K562 (cell line): Measurements from ENCODE around the gene NDUFS5. TPM values are rescaled to one million over a fixed set of nuclear protein-coding genes. Genes with fewer than 3 reads are reported as not detected.

Source experiments
- ATF7 ChIP-seq: fragments of 450-650 bp; IDR thresholded peaks from 2 replicates; pipeline ENCODE4 v1.7.1; 2014; ENCODE audit warnings: mild to moderate bottlenecking, moderate library complexity
- BRF1 ChIP-seq: IDR thresholded peaks from 3 replicates; pipeline ENCODE4 v1.6.1; 2011; ENCODE audit warnings: borderline replicate concordance, mild to moderate bottlenecking; ENCODE audit not compliant: insufficient read length; ENCODE audit errors: extremely low read depth
- CEBPB ChIP-seq: fragments of 450-650 bp; IDR thresholded peaks from 2 replicates; pipeline ENCODE4 v1.6.1; 2016; ENCODE audit warnings: missing genetic modification characterization, missing compliant biosample characterization
- EGR1 ChIP-seq: fragments of 450-650 bp; conservative IDR thresholded peaks from 2 replicates; pipeline ENCODE4 v1.6.1; 2017; ENCODE audit warnings: mild to moderate bottlenecking
- ELF2 ChIP-seq: fragments of 250-450 bp; sonication (Bioruptor Pico); IDR thresholded peaks from 2 replicates; pipeline ENCODE4 v1.5.0; 2021; ENCODE audit warnings: mild to moderate bottlenecking
- FUS ChIP-seq: fragments of 200-400 bp; formaldehyde crosslinking; optimal IDR thresholded peaks from 2 replicates; pipeline ENCODE3; 2017; ENCODE audit warnings: low read depth, low read length
- HDAC3 ChIP-seq: fragments of 450-650 bp; IDR thresholded peaks from 2 replicates; pipeline ENCODE4 v1.6.1; 2018; ENCODE audit warnings: borderline replicate concordance, mild to moderate bottlenecking, moderate library complexity; ENCODE audit not compliant: partially characterized antibody
- NCOA1 ChIP-seq: fragments of 450-650 bp; IDR thresholded peaks from 2 replicates; pipeline ENCODE4 v1.6.1; 2016; ENCODE audit warnings: low read depth
- NCOR1 ChIP-seq: fragments of 450-650 bp; IDR thresholded peaks from 2 replicates; pipeline ENCODE4 v1.6.1; 2016; ENCODE audit warnings: mild to moderate bottlenecking, moderate library complexity
- NRF1 ChIP-seq, 2 experiments: fragments of 450-650 bp; IDR thresholded peaks in 1 of 2; conservative IDR thresholded peaks in 1 of 2; 2 replicates each; pipeline ENCODE4 v1.6.1; 2014; ENCODE audit warnings: mild to moderate bottlenecking in 2 of 2
- POLR2A ChIP-seq: fragments of 450-650 bp; conservative IDR thresholded peaks from 2 replicates; pipeline ENCODE4 v1.6.1; 2016
- POLR2H ChIP-seq: IDR thresholded peaks from 2 replicates; pipeline ENCODE4 v1.6.1; 2016; ENCODE audit warnings: missing genetic modification characterization, low read depth, mild to moderate bottlenecking, control low read depth, missing compliant biosample characterization, moderate library complexity
- POLR3A ChIP-seq: IDR thresholded peaks from 2 replicates; pipeline ENCODE4 v1.6.1; 2011; ENCODE audit warnings: borderline replicate concordance, mild to moderate bottlenecking, moderate library complexity; ENCODE audit not compliant: insufficient read length, insufficient read depth; ENCODE audit errors: extremely low read depth
- RCOR1 ChIP-seq, 2 experiments: IDR thresholded peaks; 2 replicates each; pipeline ENCODE4 v1.6.1; 2012; ENCODE audit warnings: low read depth in 2 of 2, low read length in 2 of 2, borderline replicate concordance in 1 of 2, improper control_type of control experiment in 1 of 2
- SAP30 ChIP-seq: fragments of 200-600 bp; sonication (generic); IDR thresholded peaks from 2 replicates; pipeline ENCODE4 v1.6.1; 2012; ENCODE audit warnings: borderline replicate concordance, low read depth, mild to moderate bottlenecking, moderate library complexity, low read length, control low read depth, inconsistent platforms; ENCODE audit not compliant: insufficient read depth, poor library complexity, severe bottlenecking
- SMARCA4 ChIP-seq: fragments of 450-650 bp; IDR thresholded peaks from 2 replicates; pipeline ENCODE4 v1.6.1; 2016
- SMC3 ChIP-seq: conservative IDR thresholded peaks from 2 replicates; pipeline ENCODE4 v1.6.1; 2011; ENCODE audit warnings: low read depth, low read length, improper control_type of control experiment; ENCODE audit not compliant: insufficient read depth
- SP1 ChIP-seq: sonication (generic); formaldehyde crosslinking; IDR thresholded peaks from 2 replicates; pipeline ENCODE4 v1.8.1; 2022; ENCODE audit warnings: mild to moderate bottlenecking, missing genetic modification reagents
- ZBTB7A ChIP-seq: IDR thresholded peaks from 2 replicates; pipeline ENCODE4 v1.6.1; 2011; ENCODE audit warnings: low read depth, mild to moderate bottlenecking, low read length, moderate library complexity, borderline replicate concordance; ENCODE audit not compliant: control insufficient read depth
- ZNF785 ChIP-seq: fragments of 250-450 bp; sonication (Bioruptor Pico); IDR thresholded peaks from 2 replicates; pipeline ENCODE4 v1.4.0; 2020; ENCODE audit warnings: mild to moderate bottlenecking
- polyA plus RNA-seq, 8 experiments: library from polyadenylated mRNA; depleted of rRNA in 4 of 8; stranded (reverse) in 5 of 8; unstranded in 3 of 8; fragments of >200 nt; fragmentation: Nextera tagmentation in 2 of 8; fragmentation: Illumina TruSeq in 1 of 8; extraction: Ambion mirVana in 2 of 8; extraction: Trizol in 1 of 8; gene quantifications; 2 replicates each; pipeline versions ENCODE4 v1.2.1 to v1.2.3, GENCODE V29; 2011 to 2014; ENCODE audit warnings: inconsistent platforms in 1 of 8, missing spikeins in 1 of 8
- total RNA-seq, 7 experiments: library from RNA; depleted of rRNA in 6 of 7; stranded (reverse); fragments of >200 nt in 6 of 7; fragmentation: Illumina TruSeq in 2 of 7; extraction: Trizol in 2 of 7; gene quantifications; 2 replicates each; pipeline versions ENCODE4 v1.2.1 to v1.2.3, GENCODE V29; 2011 to 2021; ENCODE audit warnings: low replicate concordance in 1 of 7
- TF ChIP-seq, protein P1 (sequence below), 3 experiments: IDR thresholded peaks in 2 of 3; conservative IDR thresholded peaks in 1 of 3; 2 replicates each; pipeline ENCODE4 v1.5.1; 2011 to 2012; ENCODE audit warnings: low read length in 3 of 3, mild to moderate bottlenecking in 3 of 3, control low read depth in 2 of 3, improper control_type of control experiment in 1 of 3, inconsistent platforms in 1 of 3, low read depth in 1 of 3, mixed read lengths in 1 of 3, moderate library complexity in 1 of 3; ENCODE audit not compliant: insufficient read depth in 2 of 3
- TF ChIP-seq, protein P2 (sequence below), 2 experiments: fragments of 450-650 bp in 1 of 2; sonication (generic) in 1 of 2; formaldehyde crosslinking in 1 of 2; IDR thresholded peaks in 1 of 2; conservative IDR thresholded peaks in 1 of 2; 2 replicates each; pipeline versions ENCODE4 v1.6.1 to v1.8.1; 2016 to 2023; ENCODE audit warnings: mild to moderate bottlenecking in 2 of 2, moderate library complexity in 2 of 2, inconsistent platforms in 1 of 2, missing genetic modification reagents in 1 of 2
- TF ChIP-seq, protein P3 (sequence below), 2 experiments: fragments of 450-650 bp; conservative IDR thresholded peaks; 2 replicates each; pipeline ENCODE4 v1.6.1; 2017; ENCODE audit warnings: mild to moderate bottlenecking in 2 of 2, moderate library complexity in 2 of 2

The NDUFS5 gene
- total and polyA plus RNA-seq, 9 of the 15 experiments (the other 6 are each of a cell fraction or from before 2014, with no cell fraction given) = 499 to 2,737 (median 1,281) TPM

DNA sequence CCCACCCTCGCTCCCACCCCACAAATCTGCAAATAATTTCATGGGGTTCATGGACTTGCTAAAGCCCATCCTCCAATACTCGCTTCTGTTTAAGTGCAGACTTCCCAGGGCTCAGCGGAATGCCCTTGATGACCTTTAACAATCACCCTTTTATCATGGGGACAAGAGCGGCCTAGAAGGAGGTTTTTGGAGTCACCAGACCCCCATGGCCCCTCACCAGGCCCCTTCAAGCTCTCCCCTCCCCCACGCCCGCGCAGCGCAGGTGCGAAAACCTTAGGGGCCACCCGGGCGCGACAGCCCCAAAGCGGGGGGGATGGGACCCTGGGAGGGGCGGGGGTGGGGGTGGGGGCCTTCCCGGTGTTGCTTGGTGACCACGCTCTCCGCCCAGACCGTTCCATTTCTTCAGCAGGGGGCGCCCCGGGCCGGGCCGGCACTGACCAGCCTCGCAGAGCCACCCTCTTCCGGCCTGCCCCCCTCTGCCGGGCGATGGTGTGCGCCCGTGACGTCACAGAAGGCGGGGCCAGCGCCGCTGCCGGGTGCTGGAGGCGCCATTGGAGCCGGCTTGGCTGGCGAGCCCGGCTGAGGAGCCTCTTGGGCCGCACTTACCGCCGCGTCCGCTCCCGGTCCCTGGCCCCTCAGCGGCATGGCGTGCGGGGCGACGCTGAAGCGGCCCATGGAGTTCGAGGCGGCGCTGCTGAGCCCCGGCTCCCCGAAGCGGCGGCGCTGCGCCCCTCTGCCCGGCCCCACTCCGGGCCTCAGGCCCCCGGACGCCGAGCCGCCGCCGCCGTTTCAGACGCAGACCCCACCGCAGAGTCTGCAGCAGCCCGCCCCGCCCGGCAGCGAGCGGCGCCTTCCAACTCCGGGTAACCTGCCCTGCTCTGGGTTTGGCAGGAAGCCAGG, 35.2 kb upstream of the NDUFS5 start, which contains the start of gene AKIRIN1 (continued):
- TF ChIP-seq, protein P1, sequence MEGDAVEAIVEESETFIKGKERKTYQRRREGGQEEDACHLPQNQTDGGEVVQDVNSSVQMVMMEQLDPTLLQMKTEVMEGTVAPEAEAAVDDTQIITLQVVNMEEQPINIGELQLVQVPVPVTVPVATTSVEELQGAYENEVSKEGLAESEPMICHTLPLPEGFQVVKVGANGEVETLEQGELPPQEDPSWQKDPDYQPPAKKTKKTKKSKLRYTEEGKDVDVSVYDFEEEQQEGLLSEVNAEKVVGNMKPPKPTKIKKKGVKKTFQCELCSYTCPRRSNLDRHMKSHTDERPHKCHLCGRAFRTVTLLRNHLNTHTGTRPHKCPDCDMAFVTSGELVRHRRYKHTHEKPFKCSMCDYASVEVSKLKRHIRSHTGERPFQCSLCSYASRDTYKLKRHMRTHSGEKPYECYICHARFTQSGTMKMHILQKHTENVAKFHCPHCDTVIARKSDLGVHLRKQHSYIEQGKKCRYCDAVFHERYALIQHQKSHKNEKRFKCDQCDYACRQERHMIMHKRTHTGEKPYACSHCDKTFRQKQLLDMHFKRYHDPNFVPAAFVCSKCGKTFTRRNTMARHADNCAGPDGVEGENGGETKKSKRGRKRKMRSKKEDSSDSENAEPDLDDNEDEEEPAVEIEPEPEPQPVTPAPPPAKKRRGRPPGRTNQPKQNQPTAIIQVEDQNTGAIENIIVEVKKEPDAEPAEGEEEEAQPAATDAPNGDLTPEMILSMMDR (IDR thresholded peaks at IDR 0.05 in 2 of 3, conservative IDR thresholded peaks at IDR 0.05 in 1 of 3; ENCODE audit: insufficient read depth in 2 of 3, low read depth in 1 of 3, low read length in 3 of 3) = peak in 2 of 3 experiments; percentile 5 to 11; a peak in 1 of 6 replicates
- TF ChIP-seq SMARCA4 (0 out of 2 replicates have a peak, but pooled peaks have one; percentile 13), ELF2 (peak; percentile 75; the same call in 1 of the 2 replicates), BRF1 (no peak), SAP30 (peak; percentile 58), EGR1 (peak; percentile 56), NCOR1 (0 out of 2 replicates have a peak, but pooled peaks have one; percentile 42), ZNF785 (CRISPR knock-in tag) (no peak), CEBPB (tag) (no peak), NCOA1 (no peak), POLR2A (peak; percentile 94), POLR2H (tag) (peak; percentile 79), SMC3 (no peak), HDAC3 (peak; percentile 29), NRF1 (conservative IDR thresholded peaks at IDR 0.05 in 1 of 2, IDR thresholded peaks at IDR 0.05 in 1 of 2) (peak; percentile 26 to 42), FUS (no peak), SP1 (CRISPR knock-in tag) (peak; percentile 92), ATF7 (peak; percentile 100), ZBTB7A (peak; percentile 90), RCOR1 (IDR thresholded peaks at IDR 0.05; ENCODE audit: borderline replicate concordance in 1 of 2, low read depth in 2 of 2, low read length in 2 of 2) (peak in 1 of 2 experiments; percentile 2; a peak in 1 of 4 replicates), POLR3A (no peak)
- TF ChIP-seq, protein P2, sequence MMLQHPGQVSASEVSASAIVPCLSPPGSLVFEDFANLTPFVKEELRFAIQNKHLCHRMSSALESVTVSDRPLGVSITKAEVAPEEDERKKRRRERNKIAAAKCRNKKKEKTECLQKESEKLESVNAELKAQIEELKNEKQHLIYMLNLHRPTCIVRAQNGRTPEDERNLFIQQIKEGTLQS (IDR thresholded peaks at IDR 0.05) = peak; percentile 75; the same call in 1 of the 2 replicates
- TF ChIP-seq, protein P2 (CRISPR knock-in tag; conservative IDR thresholded peaks at IDR 0.05) = no peak; the same call in 1 of the 2 replicates
- TF ChIP-seq, protein P3, sequence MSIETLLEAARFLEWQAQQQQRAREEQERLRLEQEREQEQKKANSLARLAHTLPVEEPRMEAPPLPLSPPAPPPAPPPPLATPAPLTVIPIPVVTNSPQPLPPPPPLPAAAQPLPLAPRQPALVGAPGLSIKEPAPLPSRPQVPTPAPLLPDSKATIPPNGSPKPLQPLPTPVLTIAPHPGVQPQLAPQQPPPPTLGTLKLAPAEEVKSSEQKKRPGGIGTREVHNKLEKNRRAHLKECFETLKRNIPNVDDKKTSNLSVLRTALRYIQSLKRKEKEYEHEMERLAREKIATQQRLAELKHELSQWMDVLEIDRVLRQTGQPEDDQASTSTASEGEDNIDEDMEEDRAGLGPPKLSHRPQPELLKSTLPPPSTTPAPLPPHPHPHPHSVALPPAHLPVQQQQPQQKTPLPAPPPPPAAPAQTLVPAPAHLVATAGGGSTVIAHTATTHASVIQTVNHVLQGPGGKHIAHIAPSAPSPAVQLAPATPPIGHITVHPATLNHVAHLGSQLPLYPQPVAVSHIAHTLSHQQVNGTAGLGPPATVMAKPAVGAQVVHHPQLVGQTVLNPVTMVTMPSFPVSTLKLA (conservative IDR thresholded peaks at IDR 0.05) = peak in 1 of 2 experiments; percentile 82; a peak in 2 of 4 replicates
